ENCODE measurements around the gene CBS.

DNA sequence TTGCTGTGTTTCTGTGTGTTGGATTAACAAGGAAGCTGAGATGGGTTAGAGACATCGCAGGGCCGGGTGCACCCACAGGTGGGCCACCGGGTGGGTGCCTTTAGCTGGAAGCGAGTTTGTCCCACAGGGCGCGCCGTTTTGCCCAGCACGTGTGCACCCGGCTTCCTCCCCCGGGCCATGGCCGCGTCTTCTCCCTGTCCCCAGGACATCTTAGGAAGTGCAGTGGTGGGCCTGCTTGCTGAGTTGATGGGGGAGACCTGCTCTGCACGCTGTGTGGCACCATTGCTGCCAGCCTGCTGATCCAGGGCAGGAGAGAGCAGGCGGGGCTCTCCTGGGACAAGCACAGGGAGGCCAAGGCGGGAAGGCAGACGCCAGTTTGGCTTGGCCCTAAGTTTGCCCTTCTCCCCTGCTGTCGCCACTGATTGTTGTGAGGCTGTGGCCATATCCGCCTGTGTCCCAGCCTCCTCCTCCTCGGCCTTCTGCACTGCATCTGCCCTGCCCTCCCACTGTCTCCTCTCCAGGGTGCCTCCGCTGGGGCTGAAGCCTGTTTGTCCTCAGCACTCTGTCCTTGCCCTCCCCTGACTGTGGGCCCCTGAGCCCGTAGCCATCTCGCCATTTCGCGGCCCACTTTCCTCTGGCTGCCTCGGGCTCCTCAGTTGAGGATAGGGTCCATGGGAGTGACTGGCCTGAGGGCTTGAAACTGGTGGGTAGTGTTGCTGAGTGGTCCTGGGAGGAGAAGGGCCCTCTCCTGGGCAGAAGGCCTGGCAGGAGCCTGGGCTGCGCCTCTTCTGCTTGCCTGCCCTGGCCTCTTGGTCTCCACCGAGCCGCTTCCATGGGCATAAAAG is 53.7 kb downstream of the CBS start:
- TF ChIP-seq CTCF (IDR thresholded peaks at IDR 0.05) (no peak), EZH2 (IDR thresholded peaks at IDR 0.05; ENCODE audit: borderline replicate concordance, insufficient read depth, low read depth, low read length, poor library complexity, severe bottlenecking) (no peak)
